Small intestine (tissue), 16 donors: Measurements from ENCODE around the gene GFM2. TPM values are rescaled to one million over a fixed set of nuclear protein-coding genes. Genes with fewer than 3 reads are reported as not detected.
A peak's percentile ranks its signal among the peaks of the same experiment; 100 is the strongest.
"Not testable (repeated sequence)": the region's sequence is repeated elsewhere in the genome, so short reads cannot be mapped to it uniquely, and the experiment has no call there.

Experiments used
- DNase-seq, 2 donors: peaks; one replicate each; pipeline versions ENCODE4 v3.0.0 to v3.0.0-alpha.2; 2013
- FAIRE-seq: peaks from 2 replicates; lab custom pipeline; 2012; peaks lifted over from hg19 to GRCh38; lab: Jason Lieb, UNC
- H3K27ac ChIP-seq, 3 donors: one replicate each; pipeline ENCODE4 v1.5.1; 2013; ENCODE audit warnings: low read length in 2 of 3, mild to moderate bottlenecking in 2 of 3, control low read depth in 1 of 3, inconsistent platforms in 1 of 3, low read depth in 1 of 3, moderate library complexity in 1 of 3
- H3K27me3 ChIP-seq, 3 donors: one replicate each; pipeline ENCODE4 v1.6.1; 2013; ENCODE audit warnings: low read length in 3 of 3, inconsistent platforms in 1 of 3; ENCODE audit not compliant: control insufficient read depth in 3 of 3, insufficient read depth in 3 of 3
- H3K36me3 ChIP-seq, 3 donors: one replicate each; pipeline ENCODE4 v1.6.1; 2013; ENCODE audit warnings: low read length in 3 of 3, inconsistent platforms in 1 of 3, low read depth in 1 of 3, mild to moderate bottlenecking in 1 of 3, moderate library complexity in 1 of 3; ENCODE audit not compliant: control insufficient read depth in 3 of 3, insufficient read depth in 2 of 3
- H3K4me1 ChIP-seq, 3 donors: one replicate each; pipeline ENCODE4 v1.6.1; 2013; ENCODE audit warnings: low read length in 2 of 3, inconsistent platforms in 1 of 3, low read depth in 1 of 3, mild to moderate bottlenecking in 1 of 3, moderate library complexity in 1 of 3; ENCODE audit not compliant: control insufficient read depth in 3 of 3, insufficient read depth in 2 of 3
- H3K4me3 ChIP-seq, 3 donors: one replicate each; pipeline ENCODE4 v1.5.1; 2013; ENCODE audit warnings: low read length in 3 of 3, control low read depth in 1 of 3, inconsistent platforms in 1 of 3, low read depth in 1 of 3, mild to moderate bottlenecking in 1 of 3, moderate library complexity in 1 of 3
- H3K9me3 ChIP-seq, 2 donors: one replicate each; pipeline ENCODE4 v1.6.1; 2013; ENCODE audit warnings: low read depth in 1 of 2, low read length in 1 of 2; ENCODE audit not compliant: control insufficient read depth in 2 of 2, insufficient read depth in 1 of 2
- WGBS, 3 donors: extraction: QIAGEN DNeasy Blood & Tissue Kit; methylation state at CpG; one replicate each; pipeline ENCODE4 v1.1.7; 2013; 5-methylcytosine and 5-hydroxymethylcytosine counted together
- long read RNA-seq, 10 donors: transcript quantifications; one replicate each; lab custom pipeline, GENCODE V29; 2026
- polyA plus RNA-seq, 4 donors: library from polyadenylated mRNA; stranded (reverse) in 3 of 4; unstranded in 1 of 4; fragments of 200-250 nt in 3 of 4; fragments of 120-200 nt in 1 of 4; gene quantifications; one replicate each; pipeline versions ENCODE4 v1.2.1 to v1.2.3, GENCODE V29; 2013
- donor health status: healthy with polysubstance abuse.
- donor health status: control.
- donor health status: control.
- donor health status: Bipolar disorder and iron deficiency.
- donor health status: healthy.

Gene GFM2, protein sequence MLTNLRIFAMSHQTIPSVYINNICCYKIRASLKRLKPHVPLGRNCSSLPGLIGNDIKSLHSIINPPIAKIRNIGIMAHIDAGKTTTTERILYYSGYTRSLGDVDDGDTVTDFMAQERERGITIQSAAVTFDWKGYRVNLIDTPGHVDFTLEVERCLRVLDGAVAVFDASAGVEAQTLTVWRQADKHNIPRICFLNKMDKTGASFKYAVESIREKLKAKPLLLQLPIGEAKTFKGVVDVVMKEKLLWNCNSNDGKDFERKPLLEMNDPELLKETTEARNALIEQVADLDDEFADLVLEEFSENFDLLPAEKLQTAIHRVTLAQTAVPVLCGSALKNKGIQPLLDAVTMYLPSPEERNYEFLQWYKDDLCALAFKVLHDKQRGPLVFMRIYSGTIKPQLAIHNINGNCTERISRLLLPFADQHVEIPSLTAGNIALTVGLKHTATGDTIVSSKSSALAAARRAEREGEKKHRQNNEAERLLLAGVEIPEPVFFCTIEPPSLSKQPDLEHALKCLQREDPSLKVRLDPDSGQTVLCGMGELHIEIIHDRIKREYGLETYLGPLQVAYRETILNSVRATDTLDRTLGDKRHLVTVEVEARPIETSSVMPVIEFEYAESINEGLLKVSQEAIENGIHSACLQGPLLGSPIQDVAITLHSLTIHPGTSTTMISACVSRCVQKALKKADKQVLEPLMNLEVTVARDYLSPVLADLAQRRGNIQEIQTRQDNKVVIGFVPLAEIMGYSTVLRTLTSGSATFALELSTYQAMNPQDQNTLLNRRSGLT
- polyA plus RNA-seq = 10 to 100 TPM in 3 of 4 donors, 1 to 10 TPM in 1; 9.5 to 25.2 (median 19.7) TPM
- long read RNA-seq, donor 1, partial matches to known transcripts = 1,841 of 1,856 reads
- long read RNA-seq, donor 1, other reads (novel, unspliced or antisense) = 12 of 1,856 reads
- long read RNA-seq, donor 2, partial matches to known transcripts = 330 of 331 reads
- long read RNA-seq, donor 2, other reads (novel, unspliced or antisense) = 0 of 331 reads
- long read RNA-seq, donor 3, partial matches to known transcripts = 627 of 627 reads
- long read RNA-seq, donor 3, other reads (novel, unspliced or antisense) = 0 of 627 reads
- long read RNA-seq, donor 4 = 0 reads
- long read RNA-seq, donor 5, partial matches to known transcripts = 243 of 366 reads
- long read RNA-seq, donor 5, other reads (novel, unspliced or antisense) = 122 of 366 reads
- long read RNA-seq, donor 6, partial matches to known transcripts = 552 of 554 reads
- long read RNA-seq, donor 6, other reads (novel, unspliced or antisense) = 0 of 554 reads
- long read RNA-seq, donor 7, transcript GFM2-201 (21 exons, 3,249 nt) = major isoform, 12 of 1,092 reads
- long read RNA-seq, donor 7, partial matches to known transcripts = 765 of 1,092 reads
- long read RNA-seq, donor 7, other reads (novel, unspliced or antisense) = 314 of 1,092 reads
- long read RNA-seq, donor 8, partial matches to known transcripts = 0 of 1 reads
- long read RNA-seq, donor 8, other reads (novel, unspliced or antisense) = 0 of 1 reads
- long read RNA-seq, donor 9, partial matches to known transcripts = 0 of 1 reads
- long read RNA-seq, donor 9, other reads (novel, unspliced or antisense) = 0 of 1 reads
- long read RNA-seq, donor 10, partial matches to known transcripts = 434 of 678 reads
- long read RNA-seq, donor 10, other reads (novel, unspliced or antisense) = 240 of 678 reads

DNA sequence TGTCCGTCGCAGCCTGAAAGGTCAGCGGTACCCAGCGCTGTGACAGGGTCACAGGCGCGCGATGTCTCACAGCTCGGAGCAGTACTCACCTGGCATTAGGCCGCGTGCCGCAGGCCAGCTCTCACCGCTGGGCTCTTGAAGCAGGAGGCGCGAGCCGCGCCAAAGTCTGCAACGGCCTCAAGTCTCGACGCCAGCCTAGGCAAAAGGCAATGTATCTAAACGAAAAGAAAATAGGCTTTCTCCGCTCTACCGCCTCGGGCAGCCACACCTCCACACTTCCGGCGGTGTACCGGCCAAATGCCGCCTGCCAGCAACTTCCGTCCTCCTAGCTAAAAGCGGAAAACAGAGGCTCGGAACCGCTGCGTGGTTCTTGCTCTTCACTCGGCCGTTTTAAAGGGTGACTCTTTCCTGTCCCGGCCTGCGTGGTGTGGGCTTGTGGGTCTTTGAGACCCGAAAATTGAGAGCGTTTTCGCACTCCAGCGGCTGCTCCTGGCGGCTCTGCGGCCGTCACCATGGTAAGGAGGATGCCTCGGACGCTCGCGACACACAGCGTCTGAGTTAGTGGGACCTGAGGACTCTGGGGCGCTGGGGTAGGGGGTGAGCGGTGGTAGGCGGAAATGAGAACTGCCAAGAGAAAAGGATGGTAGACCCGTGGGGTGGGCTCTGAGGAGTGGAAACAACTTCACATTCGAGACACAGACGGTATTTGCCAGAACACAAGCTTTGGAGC lies at the start of gene GFM2, which contains the start of gene NSA2:
GFM2 (minus strand) TSS at position 269 of the 730 bp plus-strand sequence. CDS start 3,375 bp downstream, outside the sequence.
NSA2 (plus strand) TSS at position 401 of the 730 bp plus-strand sequence; CDS start at position 513, 112 bp downstream.
- H3K9me3 ChIP-seq = no peaks in the 10 kb centered on the region
- H3K4me1 ChIP-seq = peaks cover 4 to 16% (median 12%) of the 10 kb centered on the region in 3 donors
- peak; percentile 94 to 97 for DNase-seq
- peak within 1 kb of the TSS; percentile 22 to 93 (median 72) for H3K27ac ChIP-seq
- H3K36me3 ChIP-seq = peaks cover 0 to 13% (median 2%) of the 10 kb centered on the region in 3 donors
- H3K4me3 ChIP-seq = peak within 1 kb of the TSS; percentile 68 to 86 (median 78)
- 0% methylated on average over 54 of the region's 54 CpGs for WGBS, 3 donors
- no peak for FAIRE-seq
- H3K27me3 ChIP-seq = no peaks in the 10 kb centered on the region

DNA sequence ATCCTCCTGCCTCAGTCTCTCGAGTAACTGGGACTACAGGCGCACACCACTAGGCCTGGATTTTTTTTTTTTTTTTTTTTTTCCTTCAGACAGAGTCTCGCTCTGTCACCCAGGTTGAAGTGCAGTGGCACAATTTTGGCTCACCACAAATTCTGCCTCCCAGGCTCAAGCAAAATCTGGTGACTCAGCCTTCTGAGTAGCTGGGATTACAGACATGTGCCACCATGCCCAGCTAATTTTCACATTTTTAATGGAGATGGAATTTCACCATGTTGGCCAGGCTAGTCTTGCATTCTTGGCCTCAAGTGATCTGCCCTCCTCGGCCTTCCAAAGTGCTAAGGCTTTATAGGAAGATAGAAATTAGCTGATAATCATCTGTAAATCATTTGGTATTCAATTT lies 44.0 kb upstream of the GFM2 start:
- WGBS, 3 donors = 87 to 94% (median 88%) methylated on average over 4 of the region's 4 CpGs
- no peaks in the 10 kb centered on the region for H3K36me3 ChIP-seq
- H3K27ac ChIP-seq = no peak overlapping the region
- no peaks in the 10 kb centered on the region for H3K4me1 ChIP-seq
- no peak overlapping the region for H3K4me3 ChIP-seq
- no peaks in the 10 kb centered on the region for H3K27me3 ChIP-seq
- DNase-seq = no peak
- no peak for FAIRE-seq
- no peaks in the 10 kb centered on the region for H3K9me3 ChIP-seq

DNA sequence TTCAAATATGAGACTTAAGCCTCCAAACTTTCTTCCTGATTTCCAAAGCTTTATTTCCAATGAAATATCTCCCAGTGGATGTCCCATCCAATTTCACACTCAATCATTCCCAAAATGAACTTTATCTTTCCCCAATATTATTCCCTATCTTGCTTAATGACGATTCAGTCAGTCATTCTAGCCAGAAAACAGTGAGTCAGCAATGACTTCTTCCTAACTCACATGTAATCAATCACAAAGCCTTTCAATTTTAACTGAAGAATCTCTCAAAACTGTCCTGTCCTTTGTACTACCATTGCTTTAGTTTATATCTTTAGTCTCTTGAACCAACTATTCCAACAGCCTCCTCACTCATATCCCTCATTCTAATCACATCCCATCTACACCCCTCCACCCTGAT lies 35.0 kb upstream of the GFM2 start:
- Histone ChIP-seq H3K9me3 (no peaks in the 10 kb centered on the region), H3K27ac (no peak overlapping the region), H3K4me3 (no peak overlapping the region), H3K4me1 (no peaks in the 10 kb centered on the region), H3K36me3 (peaks cover 0 to 8% (median 0%) of the 10 kb centered on the region in 3 donors), H3K27me3 (no peaks in the 10 kb centered on the region)
- no peak for FAIRE-seq
- WGBS, 3 donors = 7 to 47% (median 8%) methylated on average over 1 of the region's 1 CpG
- no peak for DNase-seq

DNA sequence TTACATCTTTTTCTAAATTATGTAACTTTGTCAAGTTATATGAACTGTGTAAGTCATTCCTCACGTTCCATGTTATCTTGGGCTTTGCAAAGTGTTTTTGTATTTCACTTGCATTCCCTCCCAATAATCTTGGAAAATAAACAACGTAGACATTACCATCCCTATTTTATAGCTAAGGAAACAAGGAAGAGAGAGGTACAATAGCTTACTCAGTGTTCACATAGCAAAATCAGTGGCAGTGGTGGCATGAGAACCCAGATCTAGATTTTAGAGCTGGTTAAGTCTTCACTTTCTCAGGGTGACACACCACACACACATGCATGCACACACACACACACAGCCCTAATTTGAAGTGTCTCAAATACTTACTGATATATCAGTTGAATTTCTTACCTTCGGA lies 34.3 kb upstream of the GFM2 start:
- H3K27ac ChIP-seq = no peak overlapping the region
- FAIRE-seq (no peak), DNase-seq (no peak)
- no peaks in the 10 kb centered on the region for H3K27me3 ChIP-seq
- 56 to 76% (median 58%) methylated on average over 3 of the region's 3 CpGs for WGBS, 3 donors
- H3K4me1 ChIP-seq = no peaks in the 10 kb centered on the region
- no peaks in the 10 kb centered on the region for H3K9me3 ChIP-seq
- peaks cover 0 to 8% (median 0%) of the 10 kb centered on the region in 3 donors for H3K36me3 ChIP-seq
- no peak overlapping the region for H3K4me3 ChIP-seq

DNA sequence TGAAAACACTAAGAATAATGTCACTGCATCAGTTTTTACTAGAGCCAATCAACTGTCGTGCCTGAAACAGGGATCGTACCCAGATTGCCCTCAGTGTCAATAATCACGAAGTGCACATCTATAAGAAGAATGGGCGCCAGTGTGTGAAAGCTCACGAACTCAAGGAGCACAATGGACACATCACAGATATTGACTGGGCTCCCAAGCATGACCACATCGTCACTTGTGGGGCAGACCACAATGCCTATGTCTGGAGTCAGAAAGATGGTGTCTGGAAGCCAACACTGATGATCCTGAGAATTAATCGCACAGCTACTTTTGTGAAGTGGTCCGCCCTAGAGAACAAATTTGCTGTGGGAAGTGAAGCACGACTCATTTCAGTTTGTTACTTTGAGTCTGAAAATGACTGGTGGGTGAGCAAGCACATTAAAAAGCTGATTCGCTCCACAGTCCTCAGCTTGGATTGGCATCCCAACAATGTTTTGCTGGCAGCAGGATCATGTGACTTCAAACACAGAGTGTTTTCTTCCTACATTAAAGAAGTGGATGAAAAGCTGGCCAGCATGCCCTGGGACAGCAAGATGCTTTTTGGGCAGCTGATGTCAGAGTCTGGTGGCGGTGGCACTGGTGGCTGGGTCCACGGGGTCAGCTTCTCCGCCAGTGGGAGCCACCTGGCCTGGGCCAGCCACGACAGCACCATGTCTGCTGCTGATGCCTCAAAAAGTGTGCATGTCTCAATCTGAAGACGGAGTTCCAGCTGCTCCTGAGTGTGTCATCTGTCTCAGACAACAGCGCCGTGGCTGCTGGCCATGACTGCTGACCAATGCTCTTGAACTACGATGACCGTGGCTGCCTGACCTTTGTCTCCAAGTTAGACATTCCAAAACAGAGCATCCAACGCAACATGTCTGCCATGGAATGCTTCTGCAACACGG lies 32.3 kb upstream of the GFM2 start:
- H3K36me3 ChIP-seq = peaks cover 0 to 8% (median 0%) of the 10 kb centered on the region in 3 donors
- no peak overlapping the region for H3K27ac ChIP-seq
- H3K27me3 ChIP-seq = no peaks in the 10 kb centered on the region
- H3K9me3 ChIP-seq = no peaks in the 10 kb centered on the region
- no peaks in the 10 kb centered on the region for H3K4me1 ChIP-seq
- DNase-seq (no peak), FAIRE-seq (no peak)
- 89 to 91% (median 89%) methylated on average over 21 of the region's 21 CpGs for WGBS, 3 donors
- H3K4me3 ChIP-seq = no peak overlapping the region

DNA sequence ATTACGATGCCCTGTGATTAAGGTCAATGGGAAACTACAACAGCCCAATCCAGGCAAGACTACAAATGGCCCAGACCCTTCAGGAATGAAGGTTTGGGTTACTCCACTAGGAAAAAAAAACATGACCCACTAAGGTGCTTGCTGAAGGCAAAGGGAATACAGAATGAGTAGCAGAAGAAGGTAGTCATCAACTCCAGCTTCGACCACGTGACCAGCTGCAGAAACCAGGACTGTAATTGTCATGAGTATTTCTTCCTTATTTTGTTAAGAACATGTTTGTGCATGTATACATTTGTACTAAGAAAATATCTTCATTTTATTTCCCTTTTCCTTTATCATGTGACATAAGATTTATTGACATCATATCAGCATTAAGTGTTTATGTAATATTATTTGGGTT lies 24.8 kb upstream of the GFM2 start:
- FAIRE-seq, H3K27ac ChIP-seq, DNase-seq, H3K27me3 ChIP-seq, H3K4me3 ChIP-seq, H3K4me1 ChIP-seq, H3K36me3 ChIP-seq, H3K9me3 ChIP-seq: not testable (repeated sequence)
- WGBS, 3 donors = 89 to 96% (median 92%) methylated on average over 3 of the region's 3 CpGs
